ENCODE results near the gene CP.
"Not testable (repeated sequence)": the region's sequence is repeated elsewhere in the genome, so short reads cannot be mapped to it uniquely, and the experiment has no call there.

Gene CP

DNA sequence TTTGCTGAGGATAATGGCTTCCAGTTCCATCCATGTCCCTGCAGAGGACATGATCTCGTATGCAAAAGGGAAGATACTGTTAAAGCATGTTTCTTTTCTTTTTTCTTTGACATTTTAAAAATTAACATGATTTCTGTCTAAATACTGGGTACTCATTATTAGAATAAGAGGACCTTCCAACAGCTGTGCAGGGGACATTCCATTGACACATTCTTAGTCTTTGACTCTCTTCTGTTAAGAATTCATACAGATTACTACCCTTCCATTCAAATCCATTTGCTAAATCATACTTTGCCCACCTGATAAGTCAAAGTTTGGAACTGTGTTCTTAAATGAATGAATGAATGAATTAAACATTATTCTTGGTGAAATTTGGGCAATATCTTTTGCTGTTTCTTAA is 5.1 kb upstream of the CP start:
- DNase-seq = no peak

DNA sequence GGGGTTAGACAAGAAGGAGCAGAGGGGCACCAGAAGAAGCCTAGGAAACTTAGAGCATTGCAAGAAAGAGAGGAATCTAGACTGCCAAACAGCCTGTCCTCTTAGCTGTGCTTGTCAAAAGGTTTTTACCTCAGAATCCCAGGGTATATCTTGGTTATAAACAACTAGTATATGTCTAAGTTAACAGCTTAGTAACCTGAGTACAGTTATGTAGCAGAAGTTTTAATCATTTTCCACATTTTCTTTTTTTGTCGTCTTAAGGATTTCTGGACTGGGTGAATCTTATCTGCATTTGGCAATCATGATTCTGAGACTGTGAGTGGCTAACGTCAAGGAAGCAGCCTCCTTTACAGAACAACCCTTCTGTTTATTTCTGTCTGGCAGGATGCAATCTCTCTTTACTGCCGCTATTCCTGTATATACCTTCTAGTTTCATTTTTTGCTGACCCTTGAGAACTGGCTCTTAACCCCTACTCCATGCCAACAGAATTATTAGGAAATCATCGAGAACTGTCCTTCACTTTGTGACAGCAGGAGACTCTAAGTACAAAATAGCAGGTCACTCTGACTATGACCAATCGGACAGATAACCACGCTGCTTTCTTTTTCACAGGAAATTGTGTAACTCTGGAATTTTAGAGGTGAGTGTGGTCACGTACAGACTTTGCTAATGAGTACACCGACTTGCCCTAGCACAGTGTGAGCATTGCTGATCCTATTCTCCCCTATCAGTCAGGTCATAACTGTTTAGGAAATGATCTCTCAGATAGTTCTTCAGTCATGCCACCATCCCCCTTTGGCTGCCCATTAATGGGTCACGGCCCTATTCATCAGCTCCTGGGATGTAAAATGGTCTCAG is 3.3 kb upstream of the CP start:
- DNase-seq = peak; percentile 78 to 85

DNA sequence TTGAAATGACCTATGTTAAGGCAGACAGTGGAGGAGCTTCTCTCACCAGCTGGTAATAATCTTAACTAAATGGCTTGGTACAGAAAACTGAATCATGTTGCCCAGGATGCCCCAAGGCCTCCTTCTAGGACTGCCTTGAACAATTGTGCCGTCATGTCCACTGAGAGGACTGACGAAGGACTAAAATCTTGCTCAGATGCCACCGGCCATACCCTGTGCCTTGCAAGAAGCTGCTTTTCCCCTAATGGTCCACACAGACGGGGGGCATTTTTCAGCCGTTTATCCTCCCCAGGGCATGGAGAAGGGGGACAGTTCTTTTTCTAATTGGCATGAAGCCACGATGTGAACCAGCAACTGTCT is 1.8 kb upstream of the CP start:
- no peak for DNase-seq

DNA sequence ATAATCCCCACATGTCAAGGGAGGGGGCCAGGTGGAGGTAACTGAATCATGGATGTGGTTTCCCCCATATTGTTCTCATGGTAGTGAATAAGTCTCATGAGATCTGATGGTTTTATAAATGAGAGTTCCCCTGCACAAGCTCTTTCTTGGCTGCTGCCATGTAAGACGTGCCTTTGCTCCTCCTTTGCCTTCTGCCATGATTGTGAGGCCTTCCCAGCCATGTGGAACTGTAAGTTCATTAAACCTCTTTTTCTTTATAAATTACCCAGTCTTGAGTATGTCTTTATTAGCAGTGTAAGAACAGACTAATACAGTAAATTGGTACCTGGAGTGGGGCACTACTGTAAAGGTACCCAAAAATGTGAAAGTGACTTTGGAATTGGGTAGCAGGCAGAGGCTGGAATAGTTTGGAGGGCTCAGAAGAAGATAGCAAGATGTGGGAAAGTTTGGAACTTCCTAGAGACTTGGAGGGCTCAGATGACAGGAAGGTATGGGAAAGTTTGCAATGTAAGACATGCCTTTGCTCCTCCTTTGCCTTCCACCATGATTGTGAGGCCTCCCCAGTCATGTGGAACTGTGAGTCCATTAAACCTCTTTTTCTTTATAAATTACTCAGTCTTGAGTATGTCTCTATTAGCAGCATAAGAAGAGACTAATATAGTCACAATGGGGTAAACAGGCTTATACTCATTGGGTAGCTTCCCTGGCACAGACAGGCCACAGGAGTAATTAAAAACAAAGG is 2.1 kb downstream of the CP start:
- DNase-seq = not testable (repeated sequence)

DNA sequence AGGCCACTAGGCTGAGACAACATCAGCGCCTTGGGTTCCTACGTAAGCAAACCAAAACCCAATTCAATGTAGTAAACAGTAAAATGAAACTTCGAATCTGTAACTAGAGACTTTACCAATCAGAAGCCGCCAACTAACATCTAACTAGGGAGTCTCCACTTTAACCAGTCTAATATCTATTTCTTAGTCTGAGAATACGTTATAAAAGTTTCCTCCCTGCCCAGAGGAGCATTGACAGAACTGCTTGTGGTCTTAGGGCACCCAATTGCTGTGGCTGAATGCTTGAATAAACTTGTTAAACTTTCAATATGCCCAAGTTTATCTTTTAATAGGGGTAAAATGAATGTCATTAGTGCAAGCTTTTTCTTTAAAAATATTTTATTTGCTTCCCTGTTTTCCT is 4.3 kb downstream of the CP start:
- DNase-seq = no peak

DNA sequence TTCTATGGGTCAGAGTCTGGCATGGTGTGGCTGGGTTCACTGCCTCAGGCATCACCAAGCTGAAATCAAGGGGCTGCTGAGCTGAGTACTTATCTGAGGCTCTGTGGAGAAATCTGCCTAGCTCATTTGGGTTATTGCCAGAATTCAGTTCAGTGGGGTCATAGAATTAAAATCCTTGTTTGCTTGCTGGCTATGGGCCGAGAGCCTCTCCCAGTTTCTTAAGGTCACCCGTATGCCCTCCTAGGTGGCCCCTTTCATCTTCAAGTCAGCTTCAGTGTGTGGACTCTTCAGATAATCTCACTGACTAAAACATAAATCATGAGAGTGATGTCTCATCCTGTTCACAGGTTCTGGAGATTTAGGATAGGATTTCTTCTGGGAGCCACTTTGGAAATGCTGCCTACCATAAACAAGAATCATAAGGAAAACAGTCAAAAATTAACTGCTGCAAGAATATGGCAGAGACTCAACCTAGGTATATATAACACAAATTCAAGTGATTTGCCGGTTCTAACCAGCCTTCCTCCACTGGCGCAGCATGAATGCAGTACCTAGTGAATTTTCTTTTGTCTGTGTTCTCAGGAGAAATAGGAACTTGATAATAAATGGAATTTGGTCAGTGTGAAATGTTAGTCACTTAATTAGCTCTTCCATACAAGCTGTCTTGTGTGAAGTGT is 5.3 kb downstream of the CP start:
- no peak for DNase-seq

DNA sequence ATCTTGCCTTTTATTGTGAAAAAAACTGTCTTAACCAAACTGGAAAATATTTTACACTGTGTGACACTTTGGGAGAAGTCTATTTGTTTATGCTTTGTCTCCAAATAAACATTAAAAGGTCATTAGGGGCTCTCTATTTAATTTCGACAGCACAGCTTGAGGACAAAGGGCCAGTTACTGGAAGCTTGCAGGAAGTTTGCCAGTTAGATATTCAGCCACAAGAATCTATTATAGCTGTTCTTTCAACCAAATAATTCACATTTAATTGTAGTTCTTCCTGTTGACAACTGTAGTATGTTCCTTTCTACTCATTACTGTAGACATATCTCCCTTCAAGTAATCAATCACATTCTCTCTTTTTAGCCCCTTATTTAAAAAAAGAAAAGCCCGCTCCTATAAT is 6.1 kb downstream of the CP start:
- no peak for DNase-seq

DNA sequence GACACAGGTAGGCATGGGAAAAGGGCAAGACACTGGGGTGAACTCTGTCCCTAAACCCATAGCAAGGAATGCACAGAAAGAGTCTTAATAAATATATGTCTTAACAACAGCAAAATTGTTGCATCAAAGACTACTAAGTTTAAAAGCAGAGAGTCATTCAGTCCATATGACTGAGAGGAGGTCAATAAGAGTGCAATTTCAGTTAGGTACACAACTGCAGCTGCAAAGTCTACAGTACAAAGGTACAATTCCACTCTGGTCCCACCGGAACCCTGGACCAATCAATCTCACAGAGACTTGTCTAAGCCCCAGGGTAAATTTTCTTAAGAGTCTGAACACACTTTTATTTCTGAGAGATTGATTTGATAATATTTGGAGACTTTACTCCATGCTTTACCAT is 6.9 kb downstream of the CP start:
- no peak for DNase-seq

DNA sequence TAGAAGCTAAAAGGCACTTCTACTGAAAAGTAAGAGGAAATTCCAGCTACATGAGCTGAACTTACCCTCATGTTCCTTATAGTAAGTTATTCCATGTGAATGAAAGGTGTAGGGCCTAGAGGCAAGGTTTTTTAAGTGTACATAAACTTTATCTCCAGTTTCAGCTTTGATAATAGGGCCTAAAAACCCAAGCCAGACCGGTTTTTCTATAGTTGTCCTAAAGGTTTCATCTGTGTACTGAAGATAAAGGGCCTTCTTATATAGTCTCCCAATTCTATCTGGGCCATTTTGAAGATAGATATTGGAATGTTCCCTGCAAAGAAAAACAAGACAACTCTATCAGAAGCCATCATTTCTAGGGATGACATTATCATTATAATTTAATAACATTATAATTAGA is 9.2 kb downstream of the CP start:
- DNase-seq = no peak

DNA sequence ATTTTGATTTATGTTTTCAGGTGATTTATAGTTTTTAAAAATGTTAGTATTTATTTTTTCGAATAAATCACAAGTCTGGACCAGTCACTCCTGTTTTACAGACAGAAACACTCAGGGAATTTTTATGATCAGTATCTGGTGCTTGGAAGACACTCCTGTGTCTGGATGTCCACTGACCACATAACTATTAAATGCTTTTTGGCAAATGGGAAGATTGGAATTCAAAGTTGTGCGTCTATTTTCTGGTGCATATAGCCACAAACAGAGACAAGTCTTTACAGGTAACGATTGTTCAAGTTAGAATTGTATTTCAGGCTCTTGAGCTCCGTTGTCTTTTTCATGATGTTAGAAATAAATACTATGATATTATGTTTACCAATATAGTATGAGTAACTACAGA is 12.2 kb downstream of the CP start:
- DNase-seq = no peak

DNA sequence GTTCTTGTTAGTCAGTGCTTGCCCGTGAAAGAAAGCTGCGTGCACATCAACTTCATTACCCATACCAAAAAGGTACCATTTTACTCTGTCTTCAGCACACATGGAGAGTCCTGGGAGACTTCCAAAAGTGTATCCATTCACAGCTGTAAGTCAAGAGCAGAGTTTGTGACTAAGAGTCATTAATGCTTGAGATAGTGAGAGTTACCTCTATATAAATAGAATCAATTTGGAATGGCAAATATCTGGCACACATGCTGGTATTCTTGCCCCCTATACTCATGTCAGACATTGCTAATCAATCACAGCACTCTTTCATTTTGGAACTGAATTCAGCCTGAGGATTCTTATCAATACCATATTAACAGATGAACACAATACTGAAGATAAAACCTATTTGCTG is 14.2 kb downstream of the CP start:
- no peak for DNase-seq

DNA sequence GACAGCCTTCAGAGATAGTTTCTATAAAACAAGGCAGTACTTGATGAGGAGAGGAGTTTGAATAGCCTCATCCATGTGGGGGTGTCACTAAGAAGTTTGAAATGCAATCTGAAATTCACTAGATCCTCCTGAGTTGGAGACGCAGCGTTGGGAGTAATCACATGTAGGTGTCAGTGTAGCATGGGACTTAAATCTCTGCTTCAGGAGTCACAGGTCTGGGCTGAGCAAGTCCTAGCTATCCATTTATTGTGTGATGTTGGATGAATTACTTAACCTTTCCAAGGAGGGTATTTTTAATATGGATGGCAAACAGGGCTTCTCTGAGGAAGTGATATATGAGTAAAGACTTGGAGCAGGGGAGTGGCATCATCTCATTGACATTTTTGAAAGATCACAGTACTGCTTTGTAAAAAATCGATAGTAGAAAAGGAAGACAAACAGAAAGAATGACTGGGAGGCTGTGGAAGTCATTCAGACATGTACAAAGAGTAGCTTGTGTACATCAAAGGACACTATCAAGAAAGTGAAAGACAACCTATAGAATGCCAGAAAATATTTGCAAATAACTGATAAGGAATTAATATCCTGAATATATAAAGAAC is 17.1 kb downstream of the CP start:
- no peak for DNase-seq

DNA sequence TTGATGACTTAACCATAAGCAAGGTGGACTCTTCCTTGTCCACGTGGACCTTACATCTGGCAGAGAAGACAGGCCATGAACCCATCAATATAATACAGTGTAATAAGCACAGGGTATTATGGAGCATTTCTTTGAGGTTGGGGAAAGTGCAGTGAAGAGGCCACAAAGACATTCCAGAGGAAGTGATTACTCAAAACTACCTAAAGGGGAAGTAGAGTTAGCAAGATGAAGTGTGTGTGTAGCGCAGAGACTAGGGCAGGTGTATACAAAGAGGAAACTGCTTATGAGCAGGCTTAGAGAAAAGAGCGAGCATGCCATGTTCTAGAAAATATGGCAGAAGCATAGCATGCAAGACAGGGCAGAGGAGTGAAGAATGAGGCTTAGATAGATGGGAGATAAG is 17.9 kb downstream of the CP start:
- DNase-seq = peak; percentile 94 to 95

DNA sequence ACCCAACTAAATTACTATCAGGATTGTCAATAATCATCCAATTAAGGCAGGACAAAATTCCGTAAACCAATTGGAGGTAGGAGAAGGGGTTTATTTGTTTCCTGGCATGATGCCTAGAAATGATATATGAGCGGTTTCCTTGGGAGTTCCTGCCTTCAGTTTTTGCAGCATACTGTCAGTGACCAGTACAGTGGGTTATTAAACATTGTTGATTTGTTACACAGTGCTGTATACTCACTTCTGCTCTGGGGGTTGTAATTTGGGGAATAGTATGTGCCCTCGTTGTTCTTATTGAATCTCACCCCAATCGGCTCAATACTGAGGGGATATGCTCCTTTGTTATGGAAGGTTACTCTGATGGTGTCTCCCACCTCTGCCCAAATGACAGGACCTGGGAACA is 22.2 kb downstream of the CP start:
- DNase-seq = no peak

DNA sequence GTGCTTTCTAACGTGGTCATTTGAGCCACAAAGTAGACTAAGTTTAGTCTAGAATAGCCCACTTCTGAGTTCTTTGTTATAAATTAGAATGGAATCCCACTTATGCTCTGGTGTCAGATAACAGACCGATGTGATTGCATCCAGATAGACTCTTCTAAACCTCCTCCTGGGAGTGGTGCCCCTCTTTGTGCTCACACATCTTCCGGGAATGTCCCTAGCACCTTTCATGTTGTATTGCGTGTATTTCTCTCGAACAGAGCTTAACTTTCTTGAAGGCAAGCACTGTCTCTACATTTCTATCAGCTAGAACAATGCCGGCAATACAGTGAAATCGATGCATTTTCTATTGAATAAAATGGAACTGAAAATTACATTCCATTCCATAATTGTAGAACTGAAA is 23.0 kb downstream of the CP start:
- no peak for DNase-seq

DNA sequence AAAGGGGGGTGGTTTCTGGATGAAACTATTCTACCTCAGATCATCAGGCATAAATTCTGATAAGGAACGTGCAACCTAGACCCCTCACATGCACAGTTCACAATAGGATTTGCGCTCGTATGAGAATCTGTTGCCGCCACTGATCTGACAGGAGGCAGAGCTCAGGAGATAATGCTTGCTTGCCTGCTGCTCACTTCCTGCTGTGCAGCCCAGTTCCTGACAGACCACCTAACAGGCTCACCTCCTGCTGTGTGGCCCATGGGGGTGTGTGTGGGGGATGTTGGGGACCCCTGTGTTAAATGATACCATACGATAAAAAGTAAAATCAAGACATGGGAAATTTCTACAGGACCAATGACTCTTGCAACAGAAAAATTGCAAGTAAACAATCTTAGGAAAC is 24.0 kb downstream of the CP start:
- DNase-seq = no peak

DNA sequence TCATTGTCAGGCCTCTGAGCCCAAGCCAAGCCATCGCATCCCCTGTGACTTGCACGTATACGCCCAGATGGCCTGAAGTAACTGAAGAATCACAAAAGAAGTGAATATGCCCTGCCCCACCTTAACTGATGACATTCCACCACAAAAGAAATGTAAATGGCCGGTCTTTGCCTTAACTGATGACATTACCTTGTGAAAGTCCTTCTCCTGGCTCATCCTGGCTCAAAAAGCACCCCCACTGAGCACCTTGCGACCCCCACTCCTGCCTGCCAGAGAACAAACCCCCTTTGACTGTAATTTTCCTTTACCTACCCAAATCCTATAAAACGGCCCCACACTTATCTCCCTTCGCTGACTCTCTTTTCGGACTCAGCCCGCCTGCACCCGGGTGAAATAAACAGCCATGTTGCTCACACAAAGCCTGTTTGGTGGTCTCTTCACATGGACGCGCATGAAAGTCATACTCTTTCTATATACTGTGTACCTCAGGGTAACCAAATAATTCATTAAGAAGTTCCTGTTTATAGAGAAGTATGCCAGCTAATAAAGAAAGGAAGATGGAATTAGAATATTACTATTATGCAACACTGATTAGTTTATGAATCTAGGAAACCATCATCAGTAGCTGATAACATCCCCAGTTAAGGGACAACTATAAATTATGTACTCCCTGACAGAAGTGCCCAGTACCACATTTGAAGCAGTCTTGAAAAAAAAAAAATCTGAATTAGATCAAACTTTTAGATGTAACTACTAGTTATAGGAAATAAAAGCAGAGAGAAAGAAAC is 24.6 kb downstream of the CP start:
- DNase-seq = not testable (repeated sequence)

DNA sequence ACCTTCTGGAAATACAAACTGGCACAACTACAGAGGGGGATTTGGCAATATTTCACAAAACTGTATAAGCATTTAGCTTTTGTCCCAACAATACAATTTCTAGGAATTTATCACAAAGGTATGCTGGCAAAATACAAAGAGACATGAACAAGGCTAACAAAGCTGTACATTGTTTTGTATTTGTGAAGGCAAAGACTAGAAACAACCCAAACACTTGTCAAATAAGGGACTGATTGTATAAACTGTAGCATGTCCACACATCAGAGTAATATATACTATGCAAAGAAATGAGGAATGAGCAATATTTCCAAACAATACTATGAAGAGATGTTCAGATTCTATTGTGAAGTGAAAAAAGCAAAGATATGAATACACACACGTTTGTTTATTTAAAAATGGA is 26.4 kb downstream of the CP start:
- no peak for DNase-seq

DNA sequence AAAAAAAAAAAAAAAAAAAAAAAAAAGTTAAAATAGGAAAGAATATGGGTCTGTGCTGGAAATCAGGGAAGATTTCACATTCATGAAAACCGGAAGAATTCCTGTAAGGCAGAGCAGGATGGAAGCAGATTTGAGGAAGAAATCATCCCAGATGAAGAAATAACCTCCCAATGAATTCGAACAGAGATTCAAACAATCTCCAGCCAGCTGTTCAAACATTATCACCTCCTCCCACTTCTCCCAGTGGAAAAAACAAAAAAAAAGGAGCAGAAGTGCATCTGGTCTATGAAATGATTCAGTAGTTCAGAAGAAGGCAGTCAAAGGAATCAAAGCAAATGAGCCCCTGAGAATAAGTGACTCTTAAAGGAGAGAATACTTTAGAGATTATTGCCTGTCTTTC is 33.1 kb downstream of the CP start:
- DNase-seq = no peak

DNA sequence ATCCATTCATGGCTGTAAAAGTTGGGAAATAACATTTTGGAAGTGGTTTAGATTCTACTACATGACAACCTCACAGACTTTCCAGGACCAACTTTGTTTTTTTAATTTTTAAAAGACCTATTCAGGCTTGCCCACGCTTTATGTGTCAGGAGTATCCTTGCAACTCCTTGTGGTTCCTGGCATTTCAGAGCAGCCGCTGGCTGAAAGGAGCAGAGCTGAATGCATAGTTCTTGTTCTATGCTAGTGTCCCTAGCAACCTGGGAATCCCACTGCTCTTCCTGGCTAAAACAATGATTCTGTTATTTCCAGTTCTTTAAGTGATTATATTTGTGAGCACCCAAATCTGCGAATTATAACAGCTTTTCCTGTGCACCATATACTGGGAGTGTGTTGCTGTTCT is 34.9 kb downstream of the CP start:
- no peak for DNase-seq

DNA sequence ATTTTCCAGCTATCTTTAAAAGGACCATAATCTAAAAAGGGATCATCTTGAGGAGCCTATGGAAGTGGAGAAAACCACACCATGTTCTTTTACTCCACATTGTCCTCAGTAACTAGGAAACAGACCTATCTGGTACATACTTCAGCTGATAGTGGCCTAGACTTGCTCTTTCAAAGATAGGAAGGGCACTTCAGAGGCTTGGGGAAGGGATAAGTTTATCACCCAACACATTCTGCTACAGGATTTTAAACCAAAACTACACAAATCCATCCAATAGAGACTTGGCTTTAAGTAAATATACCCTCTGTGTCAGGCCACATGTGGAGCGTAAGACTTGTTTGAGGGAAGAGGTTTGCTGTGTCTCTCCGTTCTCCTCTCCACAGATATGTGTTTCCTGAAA is 35.4 kb downstream of the CP start:
- no peak for DNase-seq

DNA sequence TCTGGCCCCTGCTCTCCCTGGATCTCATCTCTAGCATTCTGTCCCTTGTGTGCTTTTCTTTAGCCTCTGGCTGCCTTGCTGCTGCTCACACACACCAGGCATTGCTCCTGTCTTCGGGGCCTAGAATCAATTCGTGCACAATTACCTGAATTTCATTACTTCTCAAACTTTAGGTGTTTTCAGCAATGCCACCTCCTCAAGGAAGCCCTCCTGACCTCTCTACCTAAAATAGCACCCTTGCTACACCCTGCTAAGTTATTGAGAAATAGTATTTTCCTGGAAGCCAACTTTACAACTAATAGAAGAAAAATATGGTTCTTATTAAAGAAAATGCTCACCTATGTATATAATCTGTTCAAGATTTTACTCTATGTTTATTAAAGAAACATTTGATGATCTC is 40.4 kb downstream of the CP start:
- no peak for DNase-seq

DNA sequence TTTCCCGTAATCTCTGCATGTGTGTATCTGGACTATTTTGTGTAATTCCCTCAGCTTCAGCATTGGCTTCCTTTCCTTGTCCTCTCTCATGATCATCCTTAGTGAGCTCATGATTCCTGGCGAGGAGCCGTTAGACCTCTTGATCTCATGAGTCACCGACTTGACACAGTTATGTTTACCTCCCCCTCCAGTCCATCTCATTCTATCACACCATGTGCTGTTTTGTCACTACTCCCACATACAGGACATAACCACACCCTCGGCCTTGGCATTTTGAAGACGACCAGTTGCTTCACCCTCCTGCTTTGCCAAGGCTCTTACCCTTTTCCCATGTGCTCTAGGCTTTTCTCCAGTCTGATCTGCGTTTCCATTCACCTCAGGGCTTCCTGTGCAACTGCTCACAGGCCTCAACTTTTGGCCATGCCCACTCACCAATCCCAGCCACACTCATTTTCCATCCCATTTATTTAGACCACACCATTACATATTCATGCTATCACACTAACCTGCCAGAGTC is 41.5 kb downstream of the CP start:
- no peak for DNase-seq

Measured in AML-193 (cell line).